Measurements from ENCODE around the gene GMPR2. TPM values are rescaled to one million over a fixed set of nuclear protein-coding genes. Genes with fewer than 3 reads are reported as not detected.

GMPR2 gene
- total RNA-seq, 1 donor from 2014 or later: 66.6 TPM

DNA sequence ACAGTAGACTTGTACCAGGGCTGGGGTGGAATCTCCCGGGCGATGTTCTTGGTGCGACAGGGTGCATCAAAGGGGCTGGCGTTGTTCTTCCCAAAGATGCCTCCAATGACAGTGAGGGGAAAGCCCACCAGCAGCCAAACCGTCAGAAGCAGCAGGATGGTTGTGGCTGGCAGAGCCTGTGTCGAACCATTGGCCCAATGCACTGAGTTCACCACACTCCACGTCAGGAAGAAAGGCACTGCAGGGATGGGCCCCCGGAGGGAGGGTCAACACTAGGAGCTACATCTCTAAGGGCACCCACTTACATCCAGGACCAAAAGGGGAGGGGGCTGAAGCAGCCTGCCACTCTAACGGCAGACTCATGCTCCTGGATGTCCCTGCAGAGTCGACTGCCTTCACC, 42.3 kb upstream of the GMPR2 start:
- peaks cover 29% of the 10 kb centered on the region for H3K4me1 Mint-ChIP-seq (ENCODE audit: unreplicated experiment)
- no peak overlapping the region for H3K27ac Mint-ChIP-seq
- no peak overlapping the region for H3K4me3 Mint-ChIP-seq
- DNase-seq (ENCODE audit: extremely low spot score, unreplicated experiment): no peak
- peaks cover 22% of the 10 kb centered on the region for H3K36me3 Mint-ChIP-seq
- H3K9me3 Mint-ChIP-seq: no peaks in the 10 kb centered on the region
- no peaks in the 10 kb centered on the region for H3K27me3 Mint-ChIP-seq
- TF ChIP-seq, protein P1, sequence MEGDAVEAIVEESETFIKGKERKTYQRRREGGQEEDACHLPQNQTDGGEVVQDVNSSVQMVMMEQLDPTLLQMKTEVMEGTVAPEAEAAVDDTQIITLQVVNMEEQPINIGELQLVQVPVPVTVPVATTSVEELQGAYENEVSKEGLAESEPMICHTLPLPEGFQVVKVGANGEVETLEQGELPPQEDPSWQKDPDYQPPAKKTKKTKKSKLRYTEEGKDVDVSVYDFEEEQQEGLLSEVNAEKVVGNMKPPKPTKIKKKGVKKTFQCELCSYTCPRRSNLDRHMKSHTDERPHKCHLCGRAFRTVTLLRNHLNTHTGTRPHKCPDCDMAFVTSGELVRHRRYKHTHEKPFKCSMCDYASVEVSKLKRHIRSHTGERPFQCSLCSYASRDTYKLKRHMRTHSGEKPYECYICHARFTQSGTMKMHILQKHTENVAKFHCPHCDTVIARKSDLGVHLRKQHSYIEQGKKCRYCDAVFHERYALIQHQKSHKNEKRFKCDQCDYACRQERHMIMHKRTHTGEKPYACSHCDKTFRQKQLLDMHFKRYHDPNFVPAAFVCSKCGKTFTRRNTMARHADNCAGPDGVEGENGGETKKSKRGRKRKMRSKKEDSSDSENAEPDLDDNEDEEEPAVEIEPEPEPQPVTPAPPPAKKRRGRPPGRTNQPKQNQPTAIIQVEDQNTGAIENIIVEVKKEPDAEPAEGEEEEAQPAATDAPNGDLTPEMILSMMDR (conservative IDR thresholded peaks at IDR 0.05): no peak

DNA sequence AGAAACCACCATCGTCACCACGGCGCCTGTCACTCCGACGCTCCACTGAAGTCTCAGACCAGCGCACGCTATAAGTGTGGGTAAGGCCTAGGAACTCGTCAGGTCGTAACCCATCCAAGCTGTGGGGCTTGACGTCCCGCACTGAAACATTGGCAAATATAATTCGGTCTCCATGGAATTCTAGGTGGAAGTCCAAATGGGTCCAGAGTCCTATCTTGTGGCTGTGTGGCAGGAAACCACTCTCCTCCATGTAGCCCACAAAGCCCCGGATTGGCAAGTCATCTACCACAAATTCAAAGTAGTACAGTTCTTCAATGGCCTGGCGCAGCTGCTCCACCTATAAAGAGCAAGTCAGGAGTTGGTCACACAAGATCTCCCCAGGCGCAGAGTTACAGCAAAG, 39.8 kb upstream of the GMPR2 start:
- peaks cover 27% of the 10 kb centered on the region for H3K36me3 Mint-ChIP-seq
- H3K9me3 Mint-ChIP-seq: no peaks in the 10 kb centered on the region
- H3K4me3 Mint-ChIP-seq: peak overlapping the region; percentile 52
- no peaks in the 10 kb centered on the region for H3K27me3 Mint-ChIP-seq
- no peak overlapping the region for H3K27ac Mint-ChIP-seq
- no peak for DNase-seq (ENCODE audit: extremely low spot score, unreplicated experiment)
- TF ChIP-seq, protein P1 (conservative IDR thresholded peaks at IDR 0.05): no peak
- H3K4me1 Mint-ChIP-seq (ENCODE audit: unreplicated experiment): peaks cover 33% of the 10 kb centered on the region

DNA sequence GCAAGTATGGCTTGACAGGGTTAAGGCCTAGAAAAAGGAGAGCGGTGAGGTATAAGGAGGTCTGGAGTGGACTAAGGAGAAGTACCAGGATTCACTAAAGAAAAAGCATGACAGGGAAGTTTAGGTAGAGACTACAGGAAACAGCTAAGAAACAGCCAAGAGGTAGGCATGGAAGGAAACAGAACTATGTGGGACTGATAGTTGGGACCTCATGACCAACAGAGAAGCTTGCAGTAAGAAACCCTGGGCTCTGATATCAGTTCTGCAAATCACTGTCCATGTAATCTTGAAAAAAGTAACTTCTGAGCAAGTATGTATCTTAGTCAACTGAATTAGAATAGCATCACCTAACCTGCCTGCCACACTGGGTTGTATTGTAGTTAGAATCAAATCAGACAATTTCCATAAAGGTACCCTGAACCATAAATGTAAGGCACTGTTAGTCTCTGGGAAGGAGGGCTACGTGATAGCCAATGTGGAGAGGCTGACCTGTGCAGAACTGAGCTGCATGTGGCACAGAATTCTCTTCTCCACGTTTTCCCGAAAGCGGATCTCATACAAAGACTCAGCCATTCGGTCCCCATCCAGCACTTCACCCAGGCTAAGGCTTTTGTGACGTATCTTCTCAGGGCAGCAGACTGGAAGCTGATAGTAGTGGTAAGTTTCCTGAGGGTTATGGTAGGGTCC, 38.4 kb upstream of the GMPR2 start:
- H3K27me3 Mint-ChIP-seq: no peaks in the 10 kb centered on the region
- H3K36me3 Mint-ChIP-seq: peaks cover 35% of the 10 kb centered on the region
- TF ChIP-seq, protein P1 (conservative IDR thresholded peaks at IDR 0.05): no peak
- no peak for DNase-seq (ENCODE audit: extremely low spot score, unreplicated experiment)
- peak overlapping the region; percentile 98 for H3K4me3 Mint-ChIP-seq
- peaks cover 35% of the 10 kb centered on the region for H3K4me1 Mint-ChIP-seq (ENCODE audit: unreplicated experiment)
- no peaks in the 10 kb centered on the region for H3K9me3 Mint-ChIP-seq
- peak overlapping the region; percentile 88 for H3K27ac Mint-ChIP-seq

DNA sequence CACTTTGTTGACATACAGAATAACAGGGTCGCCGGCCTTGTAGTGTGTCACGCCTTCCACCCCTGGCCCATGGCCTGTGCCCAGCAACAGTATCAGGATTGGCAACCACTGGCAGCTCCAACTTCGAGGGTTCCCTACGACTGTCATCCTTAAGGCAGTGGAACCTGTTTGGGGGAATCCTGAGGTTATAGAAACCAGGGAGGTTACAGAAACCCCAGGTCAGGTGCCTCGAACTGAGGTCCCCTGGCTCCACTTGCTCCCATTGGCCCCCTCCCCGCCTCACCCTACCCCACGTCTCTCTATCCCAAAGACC, 37.9 kb upstream of the GMPR2 start:
- peak overlapping the region; percentile 88 for H3K27ac Mint-ChIP-seq
- TF ChIP-seq, protein P1 (conservative IDR thresholded peaks at IDR 0.05): no peak
- peaks cover 35% of the 10 kb centered on the region for H3K36me3 Mint-ChIP-seq
- H3K9me3 Mint-ChIP-seq: no peaks in the 10 kb centered on the region
- H3K4me3 Mint-ChIP-seq: peak overlapping the region; percentile 98
- peaks cover 34% of the 10 kb centered on the region for H3K4me1 Mint-ChIP-seq (ENCODE audit: unreplicated experiment)
- no peaks in the 10 kb centered on the region for H3K27me3 Mint-ChIP-seq
- no peak for DNase-seq (ENCODE audit: extremely low spot score, unreplicated experiment)

DNA sequence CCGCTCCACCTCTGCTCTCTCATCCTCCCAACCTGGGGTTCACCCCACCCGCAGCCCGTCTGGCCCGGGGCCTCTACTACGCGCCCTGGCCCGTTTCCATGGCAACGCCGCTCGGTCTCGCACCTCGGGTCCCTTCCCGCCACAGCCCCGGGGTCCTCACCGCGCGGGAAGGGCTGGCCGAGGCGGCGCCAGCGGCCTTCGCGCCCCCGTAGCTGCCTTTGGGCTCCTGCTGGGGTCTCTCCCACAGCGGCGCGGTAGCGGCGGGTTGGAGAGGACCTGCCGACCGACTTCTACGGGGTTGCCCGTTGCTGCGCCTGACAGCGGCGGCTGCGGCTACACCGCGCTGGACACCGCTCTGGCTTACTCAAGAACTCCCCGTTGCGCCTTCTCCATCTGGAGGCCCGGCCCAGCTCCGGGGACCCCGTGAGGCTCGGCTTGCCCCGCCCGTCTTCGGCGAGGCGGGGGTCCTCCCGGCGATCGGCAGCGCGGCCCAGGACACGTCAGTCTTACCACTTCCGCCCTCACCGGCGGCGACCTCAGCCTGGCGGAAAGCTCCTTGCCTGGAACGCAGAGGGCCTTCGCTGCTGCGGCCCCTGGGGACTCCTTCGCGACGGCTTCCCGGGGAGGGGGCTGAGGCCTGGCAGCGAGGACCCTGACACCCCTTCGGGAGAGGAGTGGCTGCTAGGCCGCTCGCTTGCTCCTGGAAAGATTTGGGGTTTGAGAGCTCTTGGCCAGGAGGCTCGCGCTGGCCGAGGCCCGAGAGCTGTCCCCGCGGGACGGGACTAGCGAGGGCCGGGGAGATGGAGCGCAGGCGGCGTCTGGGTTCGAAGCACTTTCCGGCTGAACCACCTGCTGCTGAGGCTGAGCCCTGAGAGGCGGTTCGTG, 37.3 kb upstream of the GMPR2 start, which contains the start of gene TM9SF1:
Gene TM9SF1 (minus strand): TSS at position 256 of the 885 bp plus-strand sequence. CDS start 422 bp downstream, outside the sequence.
- Mint-ChIP-seq H3K9me3 (no peaks in the 10 kb centered on the region), H3K36me3 (peaks cover 32% of the 10 kb centered on the region), H3K27ac (peak within 1 kb of the TSS; percentile 96), H3K4me3 (peak within 1 kb of the TSS; percentile 98), H3K4me1 (ENCODE audit: unreplicated experiment) (peaks cover 34% of the 10 kb centered on the region), H3K27me3 (no peaks in the 10 kb centered on the region)
- DNase-seq (ENCODE audit: extremely low spot score, unreplicated experiment): peak; percentile 87
- TF ChIP-seq, protein P1 (conservative IDR thresholded peaks at IDR 0.05): no peak

Data from type B pancreatic cell (in vitro differentiated cells).